BJ (cell line): ENCODE measurements around the gene TTC24. TPM values are rescaled to one million over a fixed set of nuclear protein-coding genes. Genes with fewer than 3 reads are reported as not detected.

Source experiments
- CTCF ChIA-PET: fragments of 350-600 bp; formaldehyde crosslinking; extraction: SDS; loops from one replicate; lab custom pipeline; 2021; ENCODE audit warnings: antibody characterized with exemption, inconsistent platforms; lab: Yijun Ruan, JAX
- POLR2A ChIA-PET: fragments of 300-600 bp; sonication (Branson Sonifier 250); formaldehyde crosslinking; extraction: SDS; loops from one replicate; lab custom pipeline; 2021; ENCODE audit warnings: antibody characterized with exemption; lab: Charles Lee
- DNase-seq: peaks from one replicate; pipeline ENCODE4 v3.0.0-alpha.2; 2011; ENCODE audit warnings: low read depth
- H3K27me3 ChIP-seq: 2 replicates; pipeline ENCODE4 v1.6.0; 2011; ENCODE audit warnings: low read length; ENCODE audit not compliant: control insufficient read depth, insufficient read depth
- H3K36me3 ChIP-seq: 2 replicates; pipeline ENCODE4 v1.5.1; 2011; ENCODE audit warnings: low read length; ENCODE audit not compliant: control insufficient read depth, insufficient read depth
- H3K4me3 ChIP-seq: 2 replicates; pipeline ENCODE4 v1.5.1; 2011; ENCODE audit warnings: low read depth, mild to moderate bottlenecking, control low read depth, low read length
- CTCF ChIP-seq: IDR thresholded peaks from 2 replicates; pipeline ENCODE4 v1.5.1; 2011; ENCODE audit warnings: low read depth, mild to moderate bottlenecking, control low read depth, inconsistent platforms, low read length, moderate library complexity; ENCODE audit not compliant: insufficient read depth
- polyA plus RNA-seq: library from polyadenylated mRNA; depleted of rRNA; stranded (reverse); fragments of >200 nt; gene quantifications from 2 replicates; pipeline ENCODE4 v1.2.3, GENCODE V29; 2011

The TTC24 gene
- polyA plus RNA-seq, 1 experiment = not detected

GRCh38 chr1:156537027-156537426, 42.5 kb upstream of the TTC24 start:
- TF ChIP-seq CTCF = no peak
- DNase-seq = no peak
- ChIA-PET POLR2A (no interaction called here), CTCF (interaction anchor here (0.8 kb wide), 1 partner anchor 36 kb away, joined by 3 read pairs; no protein-coding TSS in a partner anchor)
- Histone ChIP-seq H3K27me3 (no peaks in the 10 kb centered on the region), H3K4me3 (no peak overlapping the region), H3K36me3 (peaks cover 2% of the 10 kb centered on the region; the same call in 1 of the 2 replicates)

- no peak overlapping the region for H3K4me3 ChIP-seq
- H3K36me3 ChIP-seq = peaks cover 2% of the 10 kb centered on the region; the same call in 1 of the 2 replicates
- ChIA-PET CTCF (no interaction called here), POLR2A (no interaction called here)
- no peak for TF ChIP-seq CTCF
- DNase-seq = no peak
- H3K27me3 ChIP-seq = no peaks in the 10 kb centered on the region
Observed at GRCh38 chr1:156538711-156539440, 40.6 kb upstream of the TTC24 start.

- ChIA-PET POLR2A (no interaction called here), CTCF (interaction anchor here (1.7 kb wide), 1 partner anchor 8 kb away, joined by 5 read pairs; no protein-coding TSS in a partner anchor)
- peaks cover 2% of the 10 kb centered on the region; the same call in 1 of the 2 replicates for H3K36me3 ChIP-seq
Observed at GRCh38 chr1:156539818-156540355, 39.6 kb upstream of the TTC24 start.

GRCh38 chr1:156540955-156541354, 38.6 kb upstream of the TTC24 start:
- ChIA-PET CTCF (interaction anchor here (0.9 to 2.7 kb wide), 3 partner anchors 9 to 40 kb away, joined by 3 to 8 read pairs (median 5); no protein-coding TSS in a partner anchor), POLR2A (no interaction called here)
- Histone ChIP-seq H3K36me3 (peaks cover 2% of the 10 kb centered on the region; the same call in 1 of the 2 replicates), H3K27me3 (no peaks in the 10 kb centered on the region), H3K4me3 (no peak overlapping the region)
- no peak for DNase-seq
- TF ChIP-seq CTCF = no peak

More at GRCh38 chr1:156539818-156540355, 39.6 kb upstream of the TTC24 start:
- no peak for TF ChIP-seq CTCF
- Histone ChIP-seq H3K4me3 (no peak overlapping the region), H3K27me3 (no peaks in the 10 kb centered on the region)
- DNase-seq = no peak

- Histone ChIP-seq H3K4me3 (no peak overlapping the region), H3K27me3 (no peaks in the 10 kb centered on the region), H3K36me3 (peaks cover 2% of the 10 kb centered on the region; the same call in 1 of the 2 replicates)
- ChIA-PET CTCF (interaction anchor here (0.6 to 2.7 kb wide), 3 partner anchors 9 to 576 kb away, joined by 3 to 8 read pairs (median 4); no protein-coding TSS in a partner anchor), POLR2A (no interaction called here)
- TF ChIP-seq CTCF = no peak
- no peak for DNase-seq
Observed at GRCh38 chr1:156543066-156543465, 36.5 kb upstream of the TTC24 start.
